ENCODE results near the gene AQP10. TPM values are rescaled to one million over a fixed set of nuclear protein-coding genes. Genes with fewer than 3 reads are reported as not detected.

The AQP10 gene
- total and polyA plus RNA-seq, 9 of the 15 experiments (the other 6 are each of a cell fraction or from before 2014, with no cell fraction given) = 0.37 to 9.7 (median 1.9) TPM

DNA sequence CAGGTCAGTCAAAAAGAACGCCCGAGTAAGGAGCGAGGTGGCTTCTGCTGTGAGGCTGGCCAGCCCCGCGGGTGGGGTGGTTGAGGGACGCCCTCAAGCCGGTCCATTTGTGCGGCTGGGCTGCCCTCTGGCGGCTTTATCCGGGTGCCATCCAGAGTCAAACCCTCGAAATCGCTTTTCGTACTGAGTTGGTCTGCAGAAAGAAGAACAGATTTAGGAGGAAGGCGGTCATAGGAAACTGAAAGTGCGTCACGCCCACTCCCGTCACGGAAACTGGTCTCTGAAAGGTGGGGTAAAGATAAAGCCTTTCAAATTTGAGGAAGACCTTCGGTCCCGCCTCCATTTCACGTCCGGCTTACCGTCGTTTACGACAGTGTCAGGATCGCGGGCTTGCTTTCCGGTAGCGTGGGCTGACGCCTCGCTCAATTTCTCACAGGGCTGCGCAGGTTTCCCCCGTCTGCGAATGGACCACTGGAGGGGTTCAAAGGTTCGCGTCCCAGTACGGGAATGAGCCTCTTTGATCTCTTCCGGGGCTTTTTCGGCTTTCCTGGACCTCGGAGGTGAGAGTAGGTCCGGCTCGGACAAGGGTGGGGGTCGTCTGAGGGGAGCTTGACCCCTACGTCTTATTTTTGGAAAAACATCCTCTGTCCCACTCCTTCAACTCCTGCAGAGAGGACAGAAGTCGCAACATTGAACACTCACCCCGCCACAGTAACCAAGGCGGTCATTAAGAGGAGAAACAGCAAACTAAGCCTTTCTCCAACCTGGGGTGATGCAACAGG, 48.5 kb upstream of the AQP10 start, which contains the start of gene HAX1 (continued):
- TF ChIP-seq, protein P1, sequence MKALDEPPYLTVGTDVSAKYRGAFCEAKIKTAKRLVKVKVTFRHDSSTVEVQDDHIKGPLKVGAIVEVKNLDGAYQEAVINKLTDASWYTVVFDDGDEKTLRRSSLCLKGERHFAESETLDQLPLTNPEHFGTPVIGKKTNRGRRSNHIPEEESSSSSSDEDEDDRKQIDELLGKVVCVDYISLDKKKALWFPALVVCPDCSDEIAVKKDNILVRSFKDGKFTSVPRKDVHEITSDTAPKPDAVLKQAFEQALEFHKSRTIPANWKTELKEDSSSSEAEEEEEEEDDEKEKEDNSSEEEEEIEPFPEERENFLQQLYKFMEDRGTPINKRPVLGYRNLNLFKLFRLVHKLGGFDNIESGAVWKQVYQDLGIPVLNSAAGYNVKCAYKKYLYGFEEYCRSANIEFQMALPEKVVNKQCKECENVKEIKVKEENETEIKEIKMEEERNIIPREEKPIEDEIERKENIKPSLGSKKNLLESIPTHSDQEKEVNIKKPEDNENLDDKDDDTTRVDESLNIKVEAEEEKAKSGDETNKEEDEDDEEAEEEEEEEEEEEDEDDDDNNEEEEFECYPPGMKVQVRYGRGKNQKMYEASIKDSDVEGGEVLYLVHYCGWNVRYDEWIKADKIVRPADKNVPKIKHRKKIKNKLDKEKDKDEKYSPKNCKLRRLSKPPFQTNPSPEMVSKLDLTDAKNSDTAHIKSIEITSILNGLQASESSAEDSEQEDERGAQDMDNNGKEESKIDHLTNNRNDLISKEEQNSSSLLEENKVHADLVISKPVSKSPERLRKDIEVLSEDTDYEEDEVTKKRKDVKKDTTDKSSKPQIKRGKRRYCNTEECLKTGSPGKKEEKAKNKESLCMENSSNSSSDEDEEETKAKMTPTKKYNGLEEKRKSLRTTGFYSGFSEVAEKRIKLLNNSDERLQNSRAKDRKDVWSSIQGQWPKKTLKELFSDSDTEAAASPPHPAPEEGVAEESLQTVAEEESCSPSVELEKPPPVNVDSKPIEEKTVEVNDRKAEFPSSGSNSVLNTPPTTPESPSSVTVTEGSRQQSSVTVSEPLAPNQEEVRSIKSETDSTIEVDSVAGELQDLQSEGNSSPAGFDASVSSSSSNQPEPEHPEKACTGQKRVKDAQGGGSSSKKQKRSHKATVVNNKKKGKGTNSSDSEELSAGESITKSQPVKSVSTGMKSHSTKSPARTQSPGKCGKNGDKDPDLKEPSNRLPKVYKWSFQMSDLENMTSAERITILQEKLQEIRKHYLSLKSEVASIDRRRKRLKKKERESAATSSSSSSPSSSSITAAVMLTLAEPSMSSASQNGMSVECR (CRISPR knock-in tag; IDR thresholded peaks at IDR 0.05) = peak; percentile 67; the same call in 1 of the 2 replicates
- no peak for TF ChIP-seq TCFL5 (CRISPR knock-in tag; conservative IDR thresholded peaks at IDR 0.05)
- peak; percentile 89 for TF ChIP-seq SPI1 (IDR thresholded peaks at IDR 0.05; ENCODE audit: borderline replicate concordance, low read depth, low read length)
- TF ChIP-seq SAFB (IDR thresholded peaks at IDR 0.05; ENCODE audit: borderline replicate concordance, low read depth, low read length) = 0 out of 2 replicates have a peak, but pooled peaks have one; percentile 47
- TF ChIP-seq SIRT6 (IDR thresholded peaks at IDR 0.05; ENCODE audit: low read depth, low read length) = no peak
- TF ChIP-seq EP300 (IDR thresholded peaks at IDR 0.05; ENCODE audit: low read length) = peak; percentile 58
- TF ChIP-seq KLF6 (CRISPR knock-in tag; IDR thresholded peaks at IDR 0.05; ENCODE audit: borderline replicate concordance) = no peak
- TF ChIP-seq KAT2B (IDR thresholded peaks at IDR 0.05; ENCODE audit: low read depth, low read length) = no peak
- TF ChIP-seq ZNF695 (CRISPR knock-in tag; IDR thresholded peaks at IDR 0.05) = no peak
- TF ChIP-seq, protein P2, sequence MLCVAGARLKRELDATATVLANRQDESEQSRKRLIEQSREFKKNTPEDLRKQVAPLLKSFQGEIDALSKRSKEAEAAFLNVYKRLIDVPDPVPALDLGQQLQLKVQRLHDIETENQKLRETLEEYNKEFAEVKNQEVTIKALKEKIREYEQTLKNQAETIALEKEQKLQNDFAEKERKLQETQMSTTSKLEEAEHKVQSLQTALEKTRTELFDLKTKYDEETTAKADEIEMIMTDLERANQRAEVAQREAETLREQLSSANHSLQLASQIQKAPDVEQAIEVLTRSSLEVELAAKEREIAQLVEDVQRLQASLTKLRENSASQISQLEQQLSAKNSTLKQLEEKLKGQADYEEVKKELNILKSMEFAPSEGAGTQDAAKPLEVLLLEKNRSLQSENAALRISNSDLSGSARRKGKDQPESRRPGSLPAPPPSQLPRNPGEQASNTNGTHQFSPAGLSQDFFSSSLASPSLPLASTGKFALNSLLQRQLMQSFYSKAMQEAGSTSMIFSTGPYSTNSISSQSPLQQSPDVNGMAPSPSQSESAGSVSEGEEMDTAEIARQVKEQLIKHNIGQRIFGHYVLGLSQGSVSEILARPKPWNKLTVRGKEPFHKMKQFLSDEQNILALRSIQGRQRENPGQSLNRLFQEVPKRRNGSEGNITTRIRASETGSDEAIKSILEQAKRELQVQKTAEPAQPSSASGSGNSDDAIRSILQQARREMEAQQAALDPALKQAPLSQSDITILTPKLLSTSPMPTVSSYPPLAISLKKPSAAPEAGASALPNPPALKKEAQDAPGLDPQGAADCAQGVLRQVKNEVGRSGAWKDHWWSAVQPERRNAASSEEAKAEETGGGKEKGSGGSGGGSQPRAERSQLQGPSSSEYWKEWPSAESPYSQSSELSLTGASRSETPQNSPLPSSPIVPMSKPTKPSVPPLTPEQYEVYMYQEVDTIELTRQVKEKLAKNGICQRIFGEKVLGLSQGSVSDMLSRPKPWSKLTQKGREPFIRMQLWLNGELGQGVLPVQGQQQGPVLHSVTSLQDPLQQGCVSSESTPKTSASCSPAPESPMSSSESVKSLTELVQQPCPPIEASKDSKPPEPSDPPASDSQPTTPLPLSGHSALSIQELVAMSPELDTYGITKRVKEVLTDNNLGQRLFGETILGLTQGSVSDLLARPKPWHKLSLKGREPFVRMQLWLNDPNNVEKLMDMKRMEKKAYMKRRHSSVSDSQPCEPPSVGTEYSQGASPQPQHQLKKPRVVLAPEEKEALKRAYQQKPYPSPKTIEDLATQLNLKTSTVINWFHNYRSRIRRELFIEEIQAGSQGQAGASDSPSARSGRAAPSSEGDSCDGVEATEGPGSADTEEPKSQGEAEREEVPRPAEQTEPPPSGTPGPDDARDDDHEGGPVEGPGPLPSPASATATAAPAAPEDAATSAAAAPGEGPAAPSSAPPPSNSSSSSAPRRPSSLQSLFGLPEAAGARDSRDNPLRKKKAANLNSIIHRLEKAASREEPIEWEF (CRISPR knock-in tag; IDR thresholded peaks at IDR 0.05) = no peak
- no peak for TF ChIP-seq PCBP2 (IDR thresholded peaks at IDR 0.05; ENCODE audit: low read depth, low read length, poor library complexity, severe bottlenecking)
- TF ChIP-seq, protein P3, sequence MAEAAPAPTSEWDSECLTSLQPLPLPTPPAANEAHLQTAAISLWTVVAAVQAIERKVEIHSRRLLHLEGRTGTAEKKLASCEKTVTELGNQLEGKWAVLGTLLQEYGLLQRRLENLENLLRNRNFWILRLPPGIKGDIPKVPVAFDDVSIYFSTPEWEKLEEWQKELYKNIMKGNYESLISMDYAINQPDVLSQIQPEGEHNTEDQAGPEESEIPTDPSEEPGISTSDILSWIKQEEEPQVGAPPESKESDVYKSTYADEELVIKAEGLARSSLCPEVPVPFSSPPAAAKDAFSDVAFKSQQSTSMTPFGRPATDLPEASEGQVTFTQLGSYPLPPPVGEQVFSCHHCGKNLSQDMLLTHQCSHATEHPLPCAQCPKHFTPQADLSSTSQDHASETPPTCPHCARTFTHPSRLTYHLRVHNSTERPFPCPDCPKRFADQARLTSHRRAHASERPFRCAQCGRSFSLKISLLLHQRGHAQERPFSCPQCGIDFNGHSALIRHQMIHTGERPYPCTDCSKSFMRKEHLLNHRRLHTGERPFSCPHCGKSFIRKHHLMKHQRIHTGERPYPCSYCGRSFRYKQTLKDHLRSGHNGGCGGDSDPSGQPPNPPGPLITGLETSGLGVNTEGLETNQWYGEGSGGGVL (CRISPR knock-in tag; IDR thresholded peaks at IDR 0.05) = no peak
- no peak for TF ChIP-seq ZNF57 (CRISPR knock-in tag; IDR thresholded peaks at IDR 0.05)
